ENCODE data around the gene OR5AU1.

DNA sequence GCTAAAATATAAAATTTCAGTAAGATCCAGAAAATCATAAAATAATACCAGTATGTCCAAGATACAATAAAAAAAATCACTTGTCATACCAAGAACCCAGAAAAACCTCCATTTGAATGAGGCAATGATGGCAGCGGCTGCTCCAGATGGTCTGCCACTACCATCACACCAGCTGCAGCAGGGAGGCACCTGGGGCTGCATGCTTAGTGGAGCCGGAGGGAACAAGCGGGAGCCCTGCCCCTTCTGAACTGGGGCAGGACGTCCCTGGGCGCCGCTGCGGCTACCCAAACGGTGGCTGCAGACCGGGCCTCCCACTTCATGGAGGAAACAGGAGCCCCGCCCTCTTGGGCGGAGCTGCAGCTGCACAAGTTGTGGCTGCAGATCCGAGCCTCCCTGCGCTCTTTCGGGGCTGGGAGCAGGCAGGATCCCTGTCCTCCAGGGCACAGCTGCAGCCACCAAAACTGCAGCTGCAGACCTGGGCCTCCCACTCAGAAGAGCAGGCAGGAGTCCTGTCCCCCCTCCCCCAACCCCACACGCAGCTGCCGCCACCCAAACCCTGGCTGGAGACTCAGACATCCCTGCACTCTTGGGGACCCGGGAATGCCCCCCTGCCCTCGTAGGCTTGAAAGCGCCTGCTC lies 36.1 kb upstream of the OR5AU1 start:
- TF ChIP-seq RCOR1 (IDR thresholded peaks at IDR 0.05; ENCODE audit: low read depth, low read length) (no peak), POLR2A (IDR thresholded peaks at IDR 0.05; ENCODE audit: low read length) (no peak)
